Stimulated activated CD8-positive, alpha-beta memory T cell treated with anti-CD3 and anti-CD28 coated beads, Interleukin-15, amount 100 ng/mL, for 1 hour (primary cell): ENCODE measurements around the gene SMAD5.

Experiments used
- DNase-seq: peaks from one replicate; pipeline ENCODE4 v3.0.0-alpha.2; 2020; ENCODE audit warnings: low read depth

SMAD5 gene

GRCh38 chr5:136197462-136198142 is 65.0 kb downstream of the SMAD5 start:
- DNase-seq: no peak

GRCh38 chr5:136198453-136198852 is 65.8 kb downstream of the SMAD5 start:
- DNase-seq: no peak

GRCh38 chr5:136199408-136199807 is 66.8 kb downstream of the SMAD5 start:
- no peak for DNase-seq

DNA sequence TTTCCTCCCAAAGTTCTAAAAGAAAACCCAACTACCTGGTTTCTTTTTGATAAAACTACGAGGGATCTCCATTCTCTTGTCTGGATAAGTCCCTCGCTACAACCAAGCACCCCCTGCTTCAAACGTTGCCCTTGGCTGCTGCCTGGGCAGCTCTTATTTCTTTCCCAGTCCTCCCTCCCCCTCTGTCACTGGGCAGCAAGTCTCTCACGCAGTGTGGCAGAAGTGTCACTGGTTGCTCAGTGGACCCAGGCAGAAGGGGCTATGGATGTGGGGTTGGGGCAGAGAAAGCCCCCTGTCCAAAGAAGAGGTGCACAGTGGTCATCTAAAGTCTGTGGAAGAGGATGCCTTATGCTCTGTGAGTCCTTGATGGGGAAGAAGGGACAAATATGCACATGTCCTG is 67.5 kb downstream of the SMAD5 start:
- DNase-seq: no peak

- DNase-seq: no peak
Observed at GRCh38 chr5:136200761-136201160, 68.1 kb downstream of the SMAD5 start.

DNA sequence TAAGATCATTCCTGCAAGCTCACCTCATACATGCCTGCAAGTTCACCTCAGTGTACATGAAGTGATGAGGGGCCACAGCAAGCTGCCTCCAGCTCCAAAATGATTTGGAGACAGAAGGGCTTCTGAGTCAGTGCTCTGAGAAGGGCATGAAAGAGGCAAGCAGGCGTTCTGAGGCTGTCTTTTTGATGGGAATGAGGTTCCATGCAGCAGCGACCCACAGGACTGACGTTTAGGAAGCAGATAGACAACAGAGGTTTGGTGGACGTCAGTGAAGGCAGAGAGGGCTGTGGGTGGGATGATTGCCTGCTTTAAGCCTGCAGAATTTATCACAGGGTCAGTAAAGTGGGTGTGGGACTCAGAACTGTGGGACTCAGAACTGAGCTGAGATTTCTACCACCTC is 69.2 kb downstream of the SMAD5 start:
- DNase-seq: no peak

- no peak for DNase-seq
Observed at GRCh38 chr5:136202469-136203205, 70.0 kb downstream of the SMAD5 start.

GRCh38 chr5:136203303-136203922 is 70.8 kb downstream of the SMAD5 start:
- no peak for DNase-seq

GRCh38 chr5:136205061-136205702 is 72.5 kb downstream of the SMAD5 start:
- no peak for DNase-seq

DNA sequence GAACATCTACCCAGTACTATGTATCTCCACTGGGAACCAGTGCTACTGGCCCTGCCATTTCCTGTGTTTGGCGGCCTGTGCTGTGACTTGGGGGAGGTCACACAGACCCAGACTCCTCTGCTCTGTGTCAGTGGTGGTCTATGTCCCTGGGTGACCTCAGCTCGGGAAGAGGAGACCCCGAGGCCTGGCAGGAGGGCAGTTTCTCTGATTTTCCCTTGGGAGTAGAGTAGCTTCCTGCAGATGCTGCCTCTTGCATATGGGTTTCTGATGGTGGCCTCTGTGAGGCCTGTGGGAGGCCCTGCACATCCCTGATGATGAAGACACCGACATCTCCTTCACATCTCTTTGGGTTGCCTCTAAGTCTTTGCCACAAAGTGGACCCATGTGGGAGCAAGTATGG is 73.3 kb downstream of the SMAD5 start:
- no peak for DNase-seq

DNA sequence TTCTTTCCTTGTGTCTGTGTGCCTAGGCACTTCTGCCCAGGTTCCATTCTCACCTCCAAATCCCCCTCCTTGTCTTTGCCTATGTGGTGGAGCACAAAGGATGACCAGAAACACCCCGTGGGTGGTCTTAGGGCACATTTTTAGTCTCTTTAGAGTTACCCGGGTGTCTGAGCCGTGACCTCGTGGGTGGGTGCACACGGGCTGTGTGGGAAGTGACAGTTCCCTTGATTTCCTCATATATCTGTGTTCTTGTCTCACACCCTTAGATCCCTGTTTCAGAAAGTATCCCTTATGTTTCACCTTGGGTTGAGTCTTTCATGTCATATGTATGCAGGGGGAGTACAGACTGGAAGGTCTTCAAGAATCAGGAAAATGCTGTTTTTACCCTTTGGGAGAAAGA is 73.7 kb downstream of the SMAD5 start:
- DNase-seq: no peak

DNA sequence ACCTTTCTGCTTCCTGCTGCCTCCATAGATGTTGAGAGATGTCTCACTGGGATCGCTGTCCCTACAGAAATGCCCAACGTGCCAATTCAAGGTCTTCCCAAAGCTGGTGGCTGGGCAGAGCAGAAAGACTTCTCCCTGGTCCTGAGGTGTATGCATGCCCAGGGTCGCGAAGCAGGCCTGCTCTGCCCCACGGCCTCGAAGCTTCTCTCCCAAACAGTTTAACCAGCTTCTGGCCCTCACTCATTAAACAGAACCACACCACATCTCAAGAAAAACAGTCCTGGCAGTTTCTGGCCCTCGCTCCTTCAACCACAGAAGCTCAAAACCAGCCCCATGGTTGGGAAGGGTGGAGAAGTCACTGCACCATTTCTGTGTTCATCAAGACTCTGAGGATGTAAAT is 75.0 kb downstream of the SMAD5 start:
- DNase-seq: no peak

GRCh38 chr5:136208916-136209315 is 76.3 kb downstream of the SMAD5 start:
- no peak for DNase-seq

GRCh38 chr5:136209346-136209910 is 76.8 kb downstream of the SMAD5 start:
- no peak for DNase-seq

GRCh38 chr5:136210259-136210658 is 77.6 kb downstream of the SMAD5 start:
- DNase-seq: no peak

GRCh38 chr5:136211282-136212040 is 78.8 kb downstream of the SMAD5 start:
- no peak for DNase-seq

DNA sequence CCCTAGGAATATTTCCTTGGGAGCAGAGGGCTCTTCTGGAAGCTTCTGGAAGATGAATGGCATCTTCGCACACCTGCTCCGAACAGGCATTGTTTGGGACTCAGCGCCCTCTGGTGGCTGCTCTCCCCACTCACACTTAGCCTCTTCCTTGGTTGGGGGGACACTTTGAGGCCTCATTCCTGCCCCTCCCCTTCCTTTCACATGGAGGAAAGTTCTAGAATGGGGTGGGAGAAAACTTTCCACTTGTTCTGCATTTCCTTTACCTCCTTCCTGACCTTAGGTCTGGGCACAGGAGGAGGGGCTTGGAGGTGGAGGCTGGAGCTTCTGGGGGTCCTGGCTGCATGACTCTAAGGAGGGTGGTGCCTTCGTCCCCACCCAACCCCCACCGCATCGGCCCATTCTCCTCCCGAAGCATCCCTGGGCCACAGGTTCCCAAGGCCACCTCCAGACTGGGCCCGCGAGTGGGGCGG is 79.6 kb downstream of the SMAD5 start:
- DNase-seq: peak; percentile 5

DNA sequence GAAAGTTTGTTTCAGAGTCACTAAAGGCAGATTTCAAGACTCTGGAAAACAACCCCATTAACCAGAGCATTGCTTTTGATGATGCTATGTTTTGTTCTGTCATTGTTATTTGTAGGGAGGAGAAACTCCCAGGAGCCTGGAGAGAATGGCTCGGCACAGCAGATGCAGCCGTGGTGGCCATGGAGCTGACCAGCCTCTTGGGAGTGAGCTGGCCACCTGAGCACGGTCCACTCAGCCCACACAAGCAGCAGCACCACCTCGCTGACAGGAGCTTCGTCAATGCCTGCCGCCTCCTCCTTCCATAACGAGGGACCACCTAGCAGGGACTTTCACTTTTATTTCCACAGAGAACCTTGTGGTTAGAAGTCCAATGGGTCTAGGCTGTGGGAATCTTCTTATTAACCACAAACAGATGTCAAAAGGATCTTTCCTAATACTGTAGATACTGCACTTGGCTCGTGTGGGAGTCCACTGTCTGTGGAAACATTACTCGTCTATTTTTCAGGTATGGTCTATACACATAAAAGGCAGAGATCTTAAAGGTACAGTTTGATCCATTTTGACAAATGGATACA is 81.4 kb downstream of the SMAD5 start:
- DNase-seq: no peak

DNA sequence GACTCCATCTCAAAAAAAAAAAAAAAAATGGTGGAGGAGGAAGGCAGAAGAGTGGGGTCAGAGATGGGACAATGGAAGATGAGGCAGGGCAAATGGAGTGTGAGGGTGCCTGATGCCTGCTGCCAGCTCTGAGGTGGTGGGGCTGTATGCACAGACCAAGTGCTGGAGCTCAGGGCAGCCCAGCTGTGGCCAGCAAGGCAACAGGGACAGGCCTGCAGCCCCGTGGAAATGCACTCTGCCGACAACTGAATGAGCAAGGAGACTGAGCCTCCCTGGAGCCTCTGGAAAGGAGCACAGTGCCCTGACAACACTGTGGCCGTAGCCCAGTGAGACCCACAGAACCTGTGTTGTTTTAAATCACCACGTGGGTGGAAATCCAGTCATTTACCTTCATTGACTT is 83.2 kb downstream of the SMAD5 start:
- DNase-seq: no peak

GRCh38 chr5:136216230-136216629 is 83.6 kb downstream of the SMAD5 start:
- no peak for DNase-seq

GRCh38 chr5:136221340-136221739 is 88.7 kb downstream of the SMAD5 start:
- no peak for DNase-seq
